ENCODE results near the gene C19orf12.

C19orf12 gene

DNA sequence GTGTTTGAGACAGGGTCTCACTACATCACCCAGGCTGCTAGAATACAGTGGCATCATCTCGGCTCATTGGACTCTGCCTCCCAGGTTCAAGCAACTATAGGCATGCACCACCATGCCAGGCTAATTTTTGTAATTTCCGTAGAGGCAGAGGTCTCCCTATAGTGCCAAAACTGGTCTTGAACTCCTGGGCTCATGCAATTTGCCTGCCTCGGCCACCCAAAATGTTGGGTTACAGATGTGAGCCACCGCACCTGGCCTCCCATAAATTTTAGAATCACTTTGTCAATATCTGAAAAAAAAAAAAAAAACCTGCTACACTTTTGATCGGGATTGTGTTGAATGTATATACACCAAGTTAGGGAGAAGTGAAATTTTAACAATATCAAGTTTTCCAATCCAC is 61.7 kb downstream of the C19orf12 start:
- no peak for DNase-seq (ENCODE audit: extremely low read depth, low read depth)
- TF ChIP-seq, protein P1, sequence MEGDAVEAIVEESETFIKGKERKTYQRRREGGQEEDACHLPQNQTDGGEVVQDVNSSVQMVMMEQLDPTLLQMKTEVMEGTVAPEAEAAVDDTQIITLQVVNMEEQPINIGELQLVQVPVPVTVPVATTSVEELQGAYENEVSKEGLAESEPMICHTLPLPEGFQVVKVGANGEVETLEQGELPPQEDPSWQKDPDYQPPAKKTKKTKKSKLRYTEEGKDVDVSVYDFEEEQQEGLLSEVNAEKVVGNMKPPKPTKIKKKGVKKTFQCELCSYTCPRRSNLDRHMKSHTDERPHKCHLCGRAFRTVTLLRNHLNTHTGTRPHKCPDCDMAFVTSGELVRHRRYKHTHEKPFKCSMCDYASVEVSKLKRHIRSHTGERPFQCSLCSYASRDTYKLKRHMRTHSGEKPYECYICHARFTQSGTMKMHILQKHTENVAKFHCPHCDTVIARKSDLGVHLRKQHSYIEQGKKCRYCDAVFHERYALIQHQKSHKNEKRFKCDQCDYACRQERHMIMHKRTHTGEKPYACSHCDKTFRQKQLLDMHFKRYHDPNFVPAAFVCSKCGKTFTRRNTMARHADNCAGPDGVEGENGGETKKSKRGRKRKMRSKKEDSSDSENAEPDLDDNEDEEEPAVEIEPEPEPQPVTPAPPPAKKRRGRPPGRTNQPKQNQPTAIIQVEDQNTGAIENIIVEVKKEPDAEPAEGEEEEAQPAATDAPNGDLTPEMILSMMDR (IDR thresholded peaks at IDR 0.05; ENCODE audit: low read depth, low read length) = no peak

DNA sequence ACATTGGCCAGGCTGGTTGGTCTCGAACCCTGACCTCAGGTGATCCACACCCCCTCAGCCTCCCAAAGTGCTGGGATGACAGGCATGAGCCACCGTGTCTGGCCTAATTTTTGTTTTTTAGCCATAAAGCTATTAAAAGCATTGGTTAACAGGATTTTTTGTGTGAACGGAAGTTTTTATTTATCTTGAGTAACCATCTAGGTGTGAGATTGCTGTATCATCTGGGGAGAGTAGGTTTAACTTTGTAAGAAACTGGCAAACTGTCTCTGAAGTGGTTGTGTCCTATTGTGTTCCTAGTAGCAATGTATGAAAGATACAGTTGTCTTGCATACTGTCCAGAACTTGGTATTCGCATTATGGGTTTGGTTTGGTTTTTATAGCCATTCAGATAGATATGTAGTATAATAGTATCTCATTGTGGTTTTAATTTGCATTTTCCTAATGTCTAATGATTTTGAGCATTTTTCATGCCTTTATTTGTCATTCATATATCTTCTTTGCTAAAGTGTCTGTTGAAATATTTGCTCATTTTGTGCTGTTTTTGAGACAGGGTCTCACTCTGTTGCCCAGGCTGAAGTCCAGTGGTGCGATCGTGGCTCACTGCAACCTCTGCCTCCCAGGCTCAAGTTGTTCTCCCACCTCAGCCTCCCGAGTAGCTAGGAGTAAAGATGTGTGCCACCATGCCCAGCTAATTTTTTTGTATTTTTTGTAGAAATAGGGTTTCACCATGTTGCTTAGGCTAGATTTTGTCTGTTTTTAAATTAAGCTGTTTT is 63.3 kb downstream of the C19orf12 start:
- TF ChIP-seq, protein P1 (IDR thresholded peaks at IDR 0.05; ENCODE audit: low read depth, low read length) = no peak
- DNase-seq (ENCODE audit: extremely low read depth, low read depth) = no peak

DNA sequence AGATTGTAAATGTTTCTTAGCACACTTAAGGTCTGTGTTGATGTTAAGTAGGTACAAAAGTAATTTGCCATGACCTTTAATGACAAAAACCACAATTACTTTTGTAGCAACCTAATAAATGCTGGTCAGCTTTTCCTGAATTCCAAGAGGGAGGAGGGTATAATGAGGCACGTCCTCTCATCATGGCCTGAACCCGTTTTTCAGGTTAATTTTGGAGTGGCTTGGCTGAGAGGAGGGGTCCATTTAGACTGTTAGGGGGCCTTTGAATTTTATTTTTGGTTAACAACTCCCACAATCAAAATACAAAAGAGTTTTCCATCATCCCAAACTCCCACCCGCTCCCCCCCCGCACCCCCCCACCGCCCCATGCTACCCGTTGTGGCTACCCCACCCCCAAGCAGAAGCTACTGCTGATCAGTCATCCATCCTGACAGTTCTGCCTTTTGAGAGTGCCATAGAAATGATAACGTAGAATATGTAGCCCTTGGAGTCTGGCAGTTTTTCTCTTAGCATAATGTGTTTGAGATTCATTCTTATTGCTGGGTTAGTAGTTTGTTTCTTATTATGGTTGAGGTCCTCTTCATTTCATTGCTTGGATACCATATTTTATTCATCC is 64.2 kb downstream of the C19orf12 start:
- no peak for DNase-seq (ENCODE audit: extremely low read depth, low read depth)
- TF ChIP-seq, protein P1 (IDR thresholded peaks at IDR 0.05; ENCODE audit: low read depth, low read length) = no peak
